HG03108 (cell line): ENCODE measurements around the gene LST1.
A peak's percentile ranks its signal among the peaks of the same experiment; 100 is the strongest.
"Not testable (repeated sequence)": the region's sequence is repeated elsewhere in the genome, so short reads cannot be mapped to it uniquely, and the experiment has no call there.

ENCODE experiments used
- ATAC-seq: cut with Tn5 transposase; IDR thresholded peaks from one replicate; pipeline ENCODE4 v1.9.1; 2021; ENCODE audit warnings: moderate library complexity; ENCODE audit not compliant: unreplicated experiment

Gene LST1

DNA sequence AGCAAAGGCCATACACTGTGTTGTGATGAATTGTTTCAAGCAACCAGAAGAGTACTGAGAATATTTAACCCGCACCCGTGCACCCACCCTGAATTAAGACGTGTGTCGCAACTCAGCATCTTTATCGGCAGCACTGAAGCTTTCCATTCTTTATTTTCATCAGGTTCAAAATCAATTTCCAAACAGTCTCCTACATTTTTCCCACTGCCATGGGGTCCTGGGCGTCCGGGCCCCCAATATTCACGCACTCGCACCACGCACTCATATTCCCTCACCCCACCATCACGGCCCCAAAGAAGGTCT, 5.7 kb upstream of the LST1 start:
- ATAC-seq = no peak

GRCh38 chr6:31580807-31581433, 5.2 kb upstream of the LST1 start:
- peak; percentile 44 for ATAC-seq

DNA sequence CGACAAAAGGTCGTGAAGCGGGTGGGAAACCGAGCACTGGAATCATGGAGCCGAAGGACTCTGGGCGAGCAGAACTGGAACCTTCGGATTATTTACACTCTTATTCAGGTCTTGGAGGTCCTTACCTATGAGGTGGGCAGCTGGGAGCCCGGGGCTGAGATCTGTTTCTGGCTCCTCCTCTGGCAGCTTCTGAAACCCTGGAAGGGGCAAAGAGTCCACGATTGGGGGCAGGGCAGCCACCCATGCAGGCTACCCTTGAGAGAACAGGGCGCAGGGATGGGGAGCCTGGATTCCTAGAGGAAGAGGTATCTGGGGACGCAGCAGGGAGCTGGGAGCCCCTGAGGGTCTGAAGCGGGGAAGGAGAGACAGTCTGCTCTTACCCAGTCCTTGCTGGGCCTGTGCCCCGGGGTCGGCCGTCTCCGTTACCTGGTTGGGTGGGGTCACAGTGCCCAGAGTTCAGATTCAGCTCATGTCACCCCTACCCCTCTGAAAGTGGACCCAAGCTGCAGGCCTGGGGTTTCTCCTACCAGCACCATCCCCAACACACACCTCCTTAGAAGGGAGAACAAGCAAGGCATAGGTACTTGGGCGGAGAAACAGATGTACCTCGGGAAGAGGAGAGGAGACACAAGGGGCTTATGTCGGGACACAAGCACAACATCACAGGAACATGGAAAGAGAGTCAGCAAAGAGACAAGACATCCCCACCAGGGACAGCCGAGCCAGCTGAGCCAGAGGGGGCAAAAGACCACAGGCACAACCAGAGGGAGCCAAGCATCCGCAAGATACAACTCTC, 4.4 kb upstream of the LST1 start:
- no peak for ATAC-seq

DNA sequence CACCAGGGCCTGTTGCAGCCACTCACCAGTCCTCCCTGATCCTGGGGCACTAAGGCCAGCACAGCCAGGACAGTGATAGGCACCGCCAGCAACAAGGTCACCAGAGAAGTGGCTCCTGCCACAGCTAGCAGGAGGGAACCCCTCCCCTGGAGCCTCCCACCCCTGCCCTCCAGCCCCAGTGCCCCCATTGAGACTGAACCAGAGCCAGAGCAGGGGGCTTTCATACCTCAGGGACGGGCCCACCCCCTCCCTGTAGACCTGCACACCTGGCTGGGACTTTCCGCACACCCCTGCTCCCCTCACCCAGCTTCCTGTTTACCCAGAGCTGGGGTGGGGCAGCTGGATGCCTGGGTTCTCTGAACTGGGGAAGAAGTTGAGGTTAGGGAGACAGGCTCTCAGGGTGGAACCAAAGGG, 3.8 kb upstream of the LST1 start, which contains the start of gene LTB:
LTB (minus strand) TSS at position 195 of the 414 bp plus-strand sequence; CDS start at position 188, 7 bp downstream.
- no peak for ATAC-seq

- no peak for ATAC-seq
Measured at GRCh38 chr6:31585491-31585890, 586 bp upstream of the LST1 start.

DNA sequence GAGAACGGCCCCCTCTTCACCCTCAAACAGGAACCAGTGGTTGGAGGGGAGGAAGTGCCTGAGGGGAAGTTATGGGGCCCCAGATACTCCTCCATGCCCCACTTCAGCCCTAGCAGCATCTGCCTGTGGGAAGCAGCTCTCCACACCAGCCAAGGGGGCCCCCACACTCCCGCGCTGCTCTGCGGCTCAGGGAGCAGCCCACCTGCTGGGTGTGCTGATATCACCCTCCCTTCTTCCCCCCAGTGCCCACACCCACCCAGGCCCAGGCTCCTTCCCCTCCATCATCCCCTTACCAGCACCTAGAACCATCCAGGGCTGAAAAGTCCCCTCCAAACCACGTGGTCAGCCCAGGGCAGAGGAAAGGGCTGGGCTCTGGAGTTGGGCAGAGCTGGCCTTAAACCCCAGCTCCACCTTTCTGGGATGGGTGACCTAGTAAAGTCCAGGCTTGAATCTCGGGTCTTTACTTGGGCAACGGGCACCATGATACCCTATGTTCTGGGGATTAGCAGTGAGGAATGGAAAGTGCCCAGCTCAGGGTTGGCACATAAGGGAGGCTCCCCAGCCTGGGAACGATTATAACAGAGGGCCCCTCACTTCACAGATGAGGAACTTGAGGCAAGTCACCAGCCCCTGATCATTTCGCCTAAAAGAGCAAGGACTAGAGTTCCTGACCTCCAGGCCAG, 663 bp downstream of the LST1 start:
- no peak for ATAC-seq

GRCh38 chr6:31587791-31588777, 2.0 kb downstream of the LST1 start:
- no peak for ATAC-seq

GRCh38 chr6:31588871-31589650, 3.0 kb downstream of the LST1 start:
- ATAC-seq = no peak

- not testable (repeated sequence) for ATAC-seq
Measured at GRCh38 chr6:31590691-31591090, 4.6 kb downstream of the LST1 start.

DNA sequence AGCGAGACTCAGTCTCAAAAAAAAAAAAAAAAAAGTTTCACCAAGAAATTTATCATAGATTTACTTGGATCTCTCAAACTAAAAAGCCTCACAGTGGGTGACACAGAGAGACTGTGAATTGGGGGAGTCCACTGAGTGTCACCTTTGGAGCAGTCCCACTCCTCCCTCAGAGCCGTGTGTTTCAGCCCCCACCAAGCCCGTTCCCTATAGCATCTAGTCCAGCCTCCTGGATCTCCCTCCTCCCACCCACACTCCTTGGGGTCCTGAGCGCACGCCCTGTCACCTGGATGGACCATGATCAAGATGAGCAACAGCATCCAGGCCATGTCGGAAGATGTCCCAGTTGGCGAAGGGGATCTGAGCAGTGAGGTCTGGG, 6.3 kb downstream of the LST1 start:
- ATAC-seq = no peak

DNA sequence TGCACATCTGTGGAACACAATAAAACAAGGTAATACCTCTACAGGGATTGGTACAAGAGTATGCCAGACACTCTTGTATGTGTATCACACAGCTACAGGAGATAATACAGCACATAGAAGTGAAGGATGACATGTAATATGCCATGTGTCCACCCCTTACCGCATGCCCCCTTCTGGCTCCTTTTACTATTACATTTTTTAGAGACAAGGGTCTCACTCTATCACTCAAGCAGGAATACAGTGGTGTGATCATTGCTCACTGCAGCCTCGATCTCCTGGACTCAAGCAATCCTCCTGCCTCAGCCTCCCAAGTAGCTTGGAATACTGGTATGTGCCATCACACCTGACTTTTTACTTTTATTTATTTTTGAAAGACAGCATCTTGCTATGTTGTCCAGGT, 10.9 kb downstream of the LST1 start:
- ATAC-seq = no peak

- no peak for ATAC-seq
Measured at GRCh38 chr6:31607317-31607716, 21.2 kb downstream of the LST1 start.

DNA sequence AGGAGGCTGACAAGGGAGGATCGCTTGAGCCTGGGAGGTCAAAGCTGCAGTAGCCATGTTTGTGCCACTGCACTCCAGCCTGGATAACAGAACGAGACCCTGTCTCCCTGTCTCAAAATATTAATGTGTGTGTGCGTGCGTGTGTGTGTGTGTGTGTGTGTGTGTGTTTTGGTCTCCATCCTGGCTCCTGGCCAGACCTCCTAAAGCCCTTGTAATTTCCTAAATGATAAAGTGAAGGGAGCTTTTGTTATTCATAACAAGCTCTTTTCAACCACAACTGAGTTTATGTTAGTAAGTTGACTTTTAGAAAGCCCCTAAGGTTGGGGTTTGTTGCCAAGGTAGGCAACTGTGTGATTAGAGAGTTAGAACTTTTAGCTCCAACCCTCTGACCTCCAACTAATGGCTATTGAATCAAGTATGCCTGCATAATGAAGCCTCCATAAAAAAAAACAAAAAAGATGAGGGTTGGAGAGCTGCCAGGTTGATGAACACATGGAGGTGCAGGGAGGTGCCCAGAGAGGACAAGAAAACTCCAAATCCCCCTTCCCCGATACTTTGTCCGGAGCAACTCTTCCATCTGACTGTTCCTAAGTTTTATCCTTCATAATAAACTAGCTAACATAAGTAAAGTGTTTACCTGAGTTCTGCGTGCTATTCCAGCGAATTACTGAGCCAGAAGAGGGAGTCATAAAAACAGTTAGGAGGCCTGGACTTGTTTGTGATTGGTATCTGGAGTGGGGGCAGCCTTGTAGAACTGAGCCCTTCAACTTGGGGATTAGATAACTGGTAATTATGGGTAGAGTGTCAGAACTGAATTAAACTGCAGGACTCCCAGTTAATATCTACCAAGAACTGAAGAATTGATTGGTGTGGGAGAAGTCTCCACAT, 23.7 kb downstream of the LST1 start:
- no peak for ATAC-seq

DNA sequence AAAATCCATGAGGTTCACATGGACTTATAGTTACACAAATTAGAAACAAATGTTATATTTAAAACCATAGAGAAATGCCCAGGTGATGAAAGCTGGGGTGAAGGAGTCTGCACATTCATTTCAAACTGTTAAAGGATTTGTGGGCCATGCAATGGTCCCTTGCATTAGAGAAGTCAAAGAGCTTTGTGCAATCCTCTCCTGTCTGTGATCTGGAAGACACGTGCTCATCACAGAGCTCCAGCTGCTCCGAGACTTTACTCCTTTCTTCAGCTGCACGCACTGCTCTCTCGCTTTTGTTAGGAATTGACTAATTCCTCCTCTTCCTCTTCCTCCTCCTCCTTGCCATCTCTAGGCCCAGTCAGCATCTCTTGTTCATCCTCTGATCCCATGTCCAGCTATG, 24.9 kb downstream of the LST1 start:
- ATAC-seq = no peak

- ATAC-seq = no peak
Measured at GRCh38 chr6:31614075-31614619, 28.1 kb downstream of the LST1 start.

DNA sequence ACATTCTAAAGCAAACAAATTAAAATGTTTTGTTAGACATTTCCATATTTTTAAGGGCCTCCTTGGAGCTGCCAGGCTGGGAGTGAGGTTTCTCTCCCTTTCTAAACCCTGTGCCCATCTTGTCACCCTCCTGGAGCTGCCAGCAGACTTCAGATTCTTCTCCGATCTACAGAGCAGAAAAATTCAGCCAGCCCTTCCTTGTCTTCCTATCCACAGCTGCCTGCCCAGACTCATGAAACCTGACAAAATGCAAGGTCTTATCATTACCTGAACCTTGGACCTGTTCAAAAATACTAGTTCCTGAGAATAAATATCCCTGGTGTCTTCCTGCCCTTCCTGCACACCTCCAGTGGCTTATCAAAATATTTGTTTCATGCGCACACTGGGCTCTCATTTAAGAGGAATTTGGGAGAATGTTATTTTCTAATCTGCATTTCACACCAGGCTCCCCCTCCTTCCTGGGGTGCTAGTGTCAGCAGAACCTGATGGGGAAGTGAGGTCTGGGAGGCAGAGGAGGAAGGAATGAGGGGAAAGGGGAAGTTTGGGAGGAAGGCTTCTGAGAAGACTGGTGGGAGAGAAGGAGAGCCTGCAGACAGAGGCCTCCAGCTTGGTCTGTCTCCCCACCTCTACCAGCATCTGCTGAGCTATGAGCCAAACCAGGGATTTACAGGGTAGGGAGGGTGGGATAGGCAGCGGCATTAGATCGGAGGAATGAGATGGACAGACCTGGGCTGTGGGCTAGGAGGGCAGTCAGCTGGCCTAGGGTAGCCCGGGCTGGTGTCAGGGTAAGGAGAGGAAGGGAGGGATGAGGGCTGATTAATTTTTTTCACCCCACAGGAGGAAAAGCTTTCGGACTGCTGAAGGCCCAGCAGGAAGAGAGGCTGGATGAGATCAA, 28.9 kb downstream of the LST1 start, which contains the start of gene AIF1:
AIF1 (plus strand) TSS at position 551 of the 895 bp plus-strand sequence; CDS start at position 647, 96 bp downstream.
- no peak for ATAC-seq

DNA sequence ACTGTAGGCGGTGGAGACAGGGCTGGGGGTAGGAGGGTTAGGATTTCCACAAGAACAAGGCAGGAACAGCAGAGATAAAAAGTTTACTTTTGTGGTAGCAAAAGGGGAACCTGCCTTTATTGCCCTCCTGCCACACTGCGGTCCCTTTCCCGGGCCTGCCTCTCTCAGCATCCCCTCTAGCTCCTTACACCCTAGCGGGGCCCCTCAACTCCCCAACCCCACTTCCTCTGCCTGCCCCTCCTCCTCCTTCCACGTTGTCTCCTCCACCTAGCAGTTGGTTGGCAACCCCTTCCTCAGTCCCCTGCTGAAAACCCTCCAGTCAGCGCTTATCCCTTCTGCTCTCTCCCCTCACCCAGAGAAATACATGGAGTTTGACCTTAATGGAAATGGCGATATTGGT, 29.7 kb downstream of the LST1 start:
- no peak for ATAC-seq

DNA sequence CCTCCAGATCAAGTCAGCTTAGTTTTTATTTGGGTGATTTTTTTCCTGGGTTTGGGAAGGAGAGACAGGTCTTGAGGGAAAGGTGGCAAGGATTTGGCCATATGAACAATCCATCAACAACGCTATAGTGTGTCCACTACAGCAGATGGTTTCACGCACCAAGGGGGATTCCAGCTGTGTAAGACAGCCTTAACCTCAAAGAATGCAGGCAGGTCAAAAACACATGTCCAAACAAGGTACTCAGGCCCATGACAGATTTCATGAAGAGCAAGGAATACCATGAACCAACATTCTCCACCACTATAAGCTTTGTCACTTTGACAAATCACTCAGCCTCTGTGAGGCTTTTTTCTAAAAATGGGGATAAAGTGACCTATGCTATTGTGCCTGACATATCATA, 30.9 kb downstream of the LST1 start:
- ATAC-seq = no peak
